Activated T-cell treated with anti-CD3 and anti-CD28 coated beads, Interleukin-2, amount 50 U/mL, for 48 hours (primary cell): ENCODE data around the gene PRTFDC1.
"Not testable (repeated sequence)": the region's sequence is repeated elsewhere in the genome, so short reads cannot be mapped to it uniquely, and the experiment has no call there.

ENCODE experiments used
- DNase-seq, 2 experiments: peaks; one replicate each; pipeline ENCODE4 v3.0.0-alpha.2; 2020

PRTFDC1 gene, protein sequence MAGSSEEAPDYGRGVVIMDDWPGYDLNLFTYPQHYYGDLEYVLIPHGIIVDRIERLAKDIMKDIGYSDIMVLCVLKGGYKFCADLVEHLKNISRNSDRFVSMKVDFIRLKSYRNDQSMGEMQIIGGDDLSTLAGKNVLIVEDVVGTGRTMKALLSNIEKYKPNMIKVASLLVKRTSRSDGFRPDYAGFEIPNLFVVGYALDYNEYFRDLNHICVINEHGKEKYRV

DNA sequence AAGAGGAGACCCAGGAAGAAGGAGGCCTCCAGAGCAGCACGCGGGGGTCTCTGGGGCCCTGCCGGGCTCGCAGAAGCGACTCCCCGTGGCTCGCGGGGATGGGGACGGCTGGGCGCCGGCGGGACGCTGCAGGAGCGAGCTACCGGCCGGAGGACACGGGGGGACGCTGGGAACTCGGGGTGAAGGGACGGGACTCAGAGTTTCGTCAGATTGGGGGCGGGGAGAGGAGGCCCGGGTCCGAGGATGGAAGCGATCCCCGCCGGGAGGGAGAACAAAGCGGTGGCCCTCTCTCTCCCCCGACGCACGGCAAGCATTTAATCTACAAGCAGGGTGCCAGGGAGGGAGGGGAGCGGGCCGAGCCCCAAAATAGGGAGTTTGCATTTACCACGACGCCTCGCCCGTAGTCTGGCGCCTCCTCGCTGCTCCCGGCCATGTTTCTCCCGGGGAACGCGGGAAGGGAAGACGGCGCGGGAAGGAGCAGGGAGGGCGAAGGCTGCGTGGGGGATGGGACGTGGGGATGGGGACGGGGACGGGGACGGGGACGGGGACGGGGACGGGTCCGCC, at the start of gene PRTFDC1:
Gene PRTFDC1 (minus strand): TSS at position 464 of the 564 bp plus-strand sequence. CDS start 31 bp downstream, at position 433.
- peak; percentile 45 to 48 for DNase-seq

DNA sequence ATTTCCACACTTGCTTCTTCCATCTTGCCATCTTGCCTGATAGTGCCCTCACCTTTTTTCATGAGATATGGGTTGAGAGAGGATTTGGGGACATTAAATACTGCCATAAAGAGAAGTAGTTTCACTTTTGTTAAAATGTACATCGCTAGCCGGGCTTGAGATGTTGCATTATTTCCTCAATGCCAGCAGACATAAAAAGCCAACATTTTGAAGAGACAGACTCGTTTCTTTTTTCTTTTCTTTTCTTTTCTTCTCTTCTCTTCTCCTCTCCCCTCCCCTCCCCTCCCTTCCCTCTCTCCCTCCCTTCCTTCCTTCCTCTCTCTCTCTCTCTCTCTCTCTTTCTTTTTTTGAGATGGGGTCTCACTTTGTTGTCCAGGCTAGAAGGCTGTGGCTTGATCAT, 45.6 kb upstream of the PRTFDC1 start:
- no peak for DNase-seq

DNA sequence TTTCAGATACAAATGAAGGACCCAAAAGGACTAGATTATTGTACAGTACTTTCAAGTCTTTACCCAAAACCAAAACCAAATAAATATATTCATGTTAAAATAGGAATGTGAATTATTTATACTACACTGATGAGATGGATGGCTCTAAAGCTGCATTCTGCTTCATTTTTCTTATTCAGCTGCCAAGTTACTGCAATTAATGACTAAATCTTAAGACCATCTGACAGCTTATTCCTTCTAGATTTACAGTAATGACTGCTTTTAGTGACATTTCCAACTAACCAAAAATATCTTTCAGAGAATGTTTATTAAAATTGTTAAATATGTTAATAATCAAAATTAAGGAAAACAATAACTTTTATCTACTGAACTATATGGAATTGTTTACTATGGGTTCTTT, 42.7 kb upstream of the PRTFDC1 start:
- DNase-seq, result no peak

DNA sequence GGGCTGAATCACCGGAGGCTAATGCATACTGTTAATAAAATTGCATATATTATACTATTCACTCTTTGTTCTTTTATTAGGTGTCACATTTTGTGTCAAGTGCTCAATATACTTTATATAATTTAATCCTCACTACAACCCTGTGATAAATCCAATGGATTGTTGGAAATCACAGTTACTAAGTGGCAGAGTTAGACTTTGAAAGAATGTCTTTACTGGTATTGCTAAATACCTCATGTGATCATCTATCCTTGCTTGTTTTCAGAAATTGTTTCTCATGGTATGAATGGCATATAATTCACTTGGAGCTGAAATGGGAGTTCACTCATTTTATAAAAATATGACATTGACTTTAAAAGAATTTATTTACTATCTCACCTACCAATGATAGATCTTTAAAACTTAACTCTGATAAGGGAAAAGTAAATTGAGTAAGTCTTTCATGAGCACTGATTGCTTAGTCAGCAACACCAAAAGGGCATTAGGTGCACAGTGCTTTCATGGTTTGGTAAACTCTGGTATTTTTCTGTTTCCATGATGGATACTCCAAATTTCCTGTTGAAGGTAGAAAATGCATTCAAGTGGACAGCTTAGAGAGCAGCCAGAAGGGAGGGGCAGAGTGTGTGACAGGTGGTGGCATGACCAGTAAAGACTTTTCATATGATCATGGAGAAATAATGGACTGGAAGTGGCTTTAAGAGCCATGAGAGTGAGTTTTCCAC, 41.0 kb upstream of the PRTFDC1 start:
- no peak for DNase-seq

DNA sequence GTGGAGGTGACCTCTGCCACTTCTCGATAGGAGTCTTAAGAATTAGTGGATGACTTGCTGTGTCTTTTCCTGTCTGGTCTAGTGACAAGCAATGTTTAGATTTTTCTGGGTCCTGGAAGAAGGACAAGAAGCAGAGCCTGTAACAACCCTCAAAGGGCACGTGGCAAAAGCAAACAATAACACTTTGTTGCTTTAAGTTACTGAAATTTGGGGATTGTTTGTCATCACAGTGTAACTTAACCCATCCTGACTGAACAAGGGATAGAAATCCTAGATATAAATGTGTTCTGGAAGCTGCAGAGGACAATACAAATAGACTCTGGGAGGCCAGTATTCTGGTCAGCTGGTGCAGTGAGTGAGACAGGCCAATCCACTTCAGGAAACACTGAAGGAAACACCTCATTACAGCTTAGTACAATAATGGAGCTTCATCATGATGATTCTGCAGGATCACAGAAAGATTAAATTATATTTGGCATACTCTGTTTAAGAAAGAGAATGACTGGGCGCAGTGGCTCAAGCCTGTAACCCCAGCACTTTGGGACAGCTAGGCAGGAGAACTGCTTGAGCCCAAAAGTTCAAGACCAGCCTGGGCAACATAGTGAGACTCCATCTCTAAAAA, 40.2 kb upstream of the PRTFDC1 start:
- DNase-seq, result no peak

DNA sequence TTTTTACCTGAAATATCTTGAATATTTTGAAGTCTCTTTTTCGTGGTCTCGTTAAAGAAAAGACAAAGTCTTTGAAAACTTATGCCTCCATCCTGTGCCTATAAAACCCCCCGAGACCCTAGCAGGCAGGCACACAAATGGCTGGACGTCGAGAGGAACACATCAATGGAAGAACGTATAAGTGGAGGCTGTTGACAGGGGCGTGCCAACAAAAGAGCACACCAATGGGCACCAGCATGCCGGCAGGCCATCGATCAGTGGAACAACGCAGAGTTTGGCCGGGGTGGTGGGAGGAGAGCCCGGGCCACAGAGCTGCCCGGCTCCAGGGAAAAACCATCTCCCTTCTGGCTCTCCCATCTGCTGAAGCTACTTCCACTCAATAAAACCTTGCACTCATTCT, 38.9 kb upstream of the PRTFDC1 start:
- DNase-seq, result no peak

DNA sequence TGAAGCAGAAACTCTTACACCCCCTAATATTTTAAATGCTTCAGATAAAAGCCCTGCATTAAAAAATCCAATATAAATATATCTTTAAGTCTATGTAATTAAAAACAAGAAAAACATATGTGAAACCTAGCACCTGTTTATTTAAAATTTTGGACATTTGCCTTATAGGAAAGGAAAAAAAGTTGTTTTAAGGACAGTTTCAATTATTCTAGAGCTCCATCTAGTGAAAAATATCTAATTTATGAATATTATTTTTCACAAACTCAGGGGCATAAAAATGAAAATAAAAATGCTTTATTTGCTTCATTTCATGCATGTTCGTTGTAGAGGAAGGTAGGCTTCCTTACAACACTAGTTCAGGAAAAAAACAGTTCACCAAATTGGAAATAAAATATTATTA, 37.5 kb upstream of the PRTFDC1 start:
- DNase-seq, result no peak

DNA sequence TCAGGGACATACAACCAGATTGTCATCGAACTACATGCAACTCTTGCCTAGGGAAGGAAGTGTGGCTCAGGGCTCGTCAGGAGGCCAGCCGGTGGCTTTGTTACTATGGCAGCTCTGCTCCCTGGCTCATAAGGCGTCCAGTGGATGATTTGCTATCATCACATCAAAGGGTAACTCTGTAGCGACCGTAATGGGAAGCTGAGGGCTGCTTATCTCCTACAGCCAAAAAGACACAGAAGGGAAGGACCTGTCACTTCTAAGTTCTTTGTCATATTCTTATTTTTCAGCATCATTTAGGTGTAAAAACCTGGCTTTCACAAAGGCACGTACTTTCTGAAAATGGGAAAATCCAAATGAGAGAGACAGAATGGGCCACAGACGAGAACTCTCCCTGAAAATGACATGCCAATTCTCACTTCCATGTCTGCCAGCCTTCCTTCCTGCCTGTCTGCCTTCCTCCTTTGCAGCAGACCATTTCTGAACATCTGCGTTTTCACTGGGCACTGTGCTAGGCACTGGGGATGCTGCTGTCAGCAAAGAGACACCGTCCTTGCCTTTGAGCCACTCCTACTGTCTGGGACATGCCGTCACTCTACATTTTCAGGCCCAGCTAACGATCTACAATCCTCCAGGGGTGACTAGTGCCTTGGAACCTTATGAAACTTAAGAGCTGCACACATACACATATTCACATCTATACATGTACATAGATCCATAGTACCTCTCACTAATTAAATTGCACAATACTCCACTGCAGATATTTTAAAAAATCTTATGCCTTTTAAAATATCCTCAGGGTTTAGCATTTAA, 36.6 kb upstream of the PRTFDC1 start:
- no peak for DNase-seq

DNA sequence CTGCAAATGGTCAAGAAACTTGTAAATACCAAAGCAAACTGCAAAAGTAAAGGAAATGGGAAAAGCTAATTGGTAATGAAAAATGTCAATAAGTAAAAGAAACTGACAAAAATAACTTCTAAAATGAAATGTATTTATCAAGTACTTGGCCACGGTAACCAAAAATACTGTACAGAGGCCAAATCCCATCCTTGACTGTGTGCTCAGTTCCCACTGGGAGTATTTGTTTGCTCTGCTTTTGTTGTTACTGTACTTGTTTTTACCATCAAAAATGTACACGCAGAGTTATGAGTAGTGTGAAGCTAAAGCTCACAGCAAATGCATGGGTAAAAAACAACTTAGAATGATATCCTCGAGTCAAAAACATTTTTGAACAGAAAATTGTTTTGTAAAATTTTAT, 32.5 kb upstream of the PRTFDC1 start:
- DNase-seq, result no peak

DNA sequence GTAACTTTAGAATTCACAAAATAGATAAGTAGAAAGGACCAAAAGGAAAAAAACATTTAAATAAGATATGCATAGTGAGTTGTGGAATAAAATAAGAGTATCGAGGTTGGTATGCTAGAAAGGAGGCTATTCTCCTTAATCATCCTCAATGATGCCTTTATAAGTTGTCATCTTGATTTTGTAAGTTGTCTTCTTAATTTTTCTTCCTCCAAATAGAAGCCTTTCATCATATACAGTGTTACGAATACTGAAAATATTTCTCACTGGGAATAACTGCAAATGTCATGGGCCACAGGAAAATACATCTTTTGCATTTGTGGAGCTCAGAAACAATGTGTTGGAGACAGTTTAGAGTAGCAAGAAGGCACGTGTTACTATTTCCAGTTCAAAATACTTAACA, 31.5 kb upstream of the PRTFDC1 start:
- DNase-seq, result no peak

DNA sequence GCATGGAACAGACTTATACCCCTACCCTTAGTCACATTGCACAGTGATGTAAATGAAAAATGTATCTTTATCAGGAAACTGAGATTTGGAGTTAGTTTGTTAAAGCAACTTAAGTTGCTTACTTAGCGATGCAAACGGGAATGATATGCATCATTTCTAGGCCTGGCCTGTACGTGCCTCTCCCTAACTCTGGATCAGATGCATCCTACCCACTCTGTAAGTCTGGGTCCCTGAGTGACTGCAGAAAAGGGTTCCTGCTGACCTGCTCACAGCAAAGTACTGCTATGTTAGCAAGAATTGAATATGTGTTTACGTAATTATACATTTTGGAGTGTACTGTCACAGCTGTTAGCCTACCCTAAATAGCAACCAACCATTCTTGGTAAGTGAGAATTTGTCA, 30.7 kb upstream of the PRTFDC1 start:
- no peak for DNase-seq

DNA sequence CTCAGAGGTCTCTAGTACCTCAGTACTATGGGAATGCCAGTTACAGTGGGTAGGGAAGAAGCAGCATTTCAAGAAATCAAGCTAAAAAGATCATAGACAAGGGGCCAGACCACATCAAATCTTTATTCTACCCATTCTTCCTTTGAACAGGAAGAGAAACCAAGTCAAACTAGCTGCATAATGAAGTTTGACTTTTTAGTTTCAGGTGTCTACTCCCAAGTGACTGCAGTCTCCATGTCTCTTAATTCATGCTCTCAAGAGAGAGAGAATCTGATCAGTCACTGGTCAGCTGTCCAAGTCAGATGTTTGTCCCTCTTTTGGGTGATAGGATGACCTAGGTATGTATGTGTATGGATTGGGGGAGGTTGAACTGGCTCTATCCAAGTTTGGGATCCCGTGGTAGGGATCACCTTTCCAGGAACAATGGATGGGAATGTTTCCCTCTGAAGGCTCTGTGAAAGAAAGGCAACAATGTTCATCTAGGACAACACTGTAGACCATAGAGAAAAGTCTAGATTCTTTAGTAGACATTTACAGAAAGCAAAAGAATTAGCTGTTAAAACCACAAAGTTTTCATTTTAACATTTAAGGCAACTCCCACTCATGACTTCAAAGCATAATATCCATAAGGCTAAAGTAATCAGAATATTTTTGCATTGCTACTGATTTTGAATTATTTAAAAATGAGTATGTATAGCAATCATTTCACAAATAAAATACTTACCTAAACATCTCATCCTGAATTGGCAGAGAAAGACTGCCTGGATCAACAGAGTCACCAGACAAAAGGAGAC, 30.1 kb upstream of the PRTFDC1 start:
- no peak for DNase-seq

DNA sequence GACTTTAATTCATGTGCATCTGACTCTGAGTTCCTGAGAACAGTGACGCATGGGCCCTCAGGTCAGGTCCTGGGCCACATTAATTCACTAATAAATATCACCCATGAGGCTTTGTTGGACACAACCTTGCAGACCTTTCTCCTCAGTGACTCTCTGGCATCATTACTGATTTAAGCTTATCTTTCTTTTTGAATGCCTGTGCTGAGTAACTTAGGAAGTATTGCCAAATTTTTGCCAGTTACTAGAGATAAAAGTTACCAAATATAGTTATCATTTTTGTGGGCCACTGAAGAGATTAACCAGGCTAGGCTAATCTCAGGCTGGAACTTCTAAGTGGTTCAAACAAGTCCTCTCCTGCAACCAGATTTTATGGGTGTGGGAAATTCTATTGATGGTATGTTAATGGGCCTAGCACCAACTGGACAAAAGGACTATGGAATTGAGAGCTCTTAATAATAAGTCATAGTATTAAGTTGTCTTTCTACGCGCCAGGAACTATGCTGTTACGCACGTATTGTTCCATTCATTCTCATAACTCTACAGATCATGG, 28.8 kb upstream of the PRTFDC1 start:
- DNase-seq, result no peak

DNA sequence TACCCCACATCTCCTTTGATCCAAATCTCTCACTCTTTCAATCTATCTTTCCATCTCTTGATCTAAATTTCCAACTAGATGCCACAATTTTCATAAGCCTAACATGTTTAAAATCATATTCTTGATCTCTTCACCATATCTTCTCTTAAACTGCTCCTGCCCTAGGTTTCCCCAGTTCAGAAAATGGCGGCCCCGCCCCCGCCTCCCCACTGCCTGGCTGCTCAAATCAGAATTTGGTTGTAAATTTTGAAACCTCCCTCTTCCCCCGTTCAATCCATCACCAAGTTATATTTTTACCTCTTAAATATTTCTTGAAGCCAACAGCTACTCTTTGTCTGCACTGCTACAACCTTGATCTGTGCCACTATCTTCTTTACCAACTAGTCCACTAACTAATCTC, 27.3 kb upstream of the PRTFDC1 start:
- DNase-seq, result no peak

DNA sequence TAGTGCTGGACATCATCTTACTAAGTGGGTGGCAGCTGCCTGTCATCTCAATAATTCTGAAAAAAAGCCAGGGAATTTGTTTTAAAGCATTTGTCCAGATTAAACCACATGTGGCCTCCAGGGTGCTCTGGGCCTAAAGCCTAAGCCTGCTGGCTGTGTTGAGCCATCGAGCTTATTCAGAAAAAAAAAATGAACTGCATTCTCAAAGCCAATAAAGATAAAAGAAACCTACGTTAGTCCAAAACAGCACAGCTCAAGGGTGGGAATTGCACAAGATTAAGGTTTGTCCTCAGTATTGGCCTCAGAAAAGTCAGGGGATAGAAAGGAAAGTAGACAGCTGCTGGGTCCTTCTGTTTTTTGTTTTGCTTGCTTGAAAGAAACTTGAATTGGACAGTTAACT, 22.6 kb upstream of the PRTFDC1 start:
- no peak for DNase-seq

DNA sequence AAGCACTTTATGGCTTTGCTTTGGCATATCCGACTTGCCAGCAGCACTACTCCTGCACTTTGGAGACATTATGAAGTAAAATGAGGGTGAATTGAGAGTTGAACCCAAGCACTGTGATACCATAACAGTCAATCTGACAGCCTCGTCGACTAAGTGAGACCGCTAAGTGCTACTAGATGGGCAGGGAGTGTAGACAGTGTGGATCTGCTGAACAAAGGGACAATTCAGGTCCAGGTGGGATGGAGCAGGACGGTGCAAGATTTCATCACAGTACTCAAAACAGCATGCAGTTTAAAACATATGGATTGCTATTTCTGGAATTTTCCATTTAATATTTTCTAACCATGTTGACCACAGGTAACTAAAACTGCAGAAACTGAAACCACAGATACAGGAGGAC, 20.8 kb upstream of the PRTFDC1 start:
- no peak for DNase-seq

DNA sequence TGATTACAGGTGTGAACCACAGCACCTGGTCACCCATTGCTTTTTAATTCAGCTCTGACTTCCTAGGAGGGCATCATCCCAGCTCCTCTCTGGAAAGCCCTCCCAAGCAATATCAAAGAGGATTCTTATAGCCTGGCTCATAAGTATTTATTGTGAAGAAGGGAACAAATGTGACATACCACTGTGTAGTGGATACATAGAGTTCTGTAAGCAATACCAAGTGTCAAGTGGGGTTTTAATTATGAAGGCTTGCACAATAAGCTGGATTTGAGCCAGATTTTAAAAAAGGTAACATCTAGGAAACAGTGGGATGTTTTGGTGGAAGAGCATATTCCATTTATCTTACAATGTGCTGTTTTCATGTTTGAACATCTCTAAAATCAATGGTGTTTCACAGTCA, 19.0 kb upstream of the PRTFDC1 start:
- no peak for DNase-seq

DNA sequence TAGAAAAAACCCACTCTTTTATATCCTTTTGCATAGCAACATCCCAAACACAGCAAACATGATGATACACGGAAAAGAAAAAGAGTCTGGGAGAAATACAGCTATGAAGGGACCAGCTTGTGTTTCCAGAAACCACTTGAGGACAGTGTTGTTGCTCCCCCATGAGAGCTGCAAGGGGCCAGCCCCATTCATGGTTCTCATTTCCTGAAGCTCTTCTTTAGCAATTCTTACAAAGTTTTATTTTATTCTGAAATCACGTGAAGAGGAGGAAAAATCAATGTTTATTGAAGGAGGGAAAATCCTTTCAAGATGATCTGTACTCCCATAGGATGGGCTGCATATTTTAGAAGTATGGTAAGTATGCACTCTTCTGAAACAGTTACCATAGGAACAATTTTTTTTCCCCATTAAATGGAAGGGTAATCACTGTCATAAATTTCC, 17.5 kb upstream of the PRTFDC1 start:
- no peak for DNase-seq

DNA sequence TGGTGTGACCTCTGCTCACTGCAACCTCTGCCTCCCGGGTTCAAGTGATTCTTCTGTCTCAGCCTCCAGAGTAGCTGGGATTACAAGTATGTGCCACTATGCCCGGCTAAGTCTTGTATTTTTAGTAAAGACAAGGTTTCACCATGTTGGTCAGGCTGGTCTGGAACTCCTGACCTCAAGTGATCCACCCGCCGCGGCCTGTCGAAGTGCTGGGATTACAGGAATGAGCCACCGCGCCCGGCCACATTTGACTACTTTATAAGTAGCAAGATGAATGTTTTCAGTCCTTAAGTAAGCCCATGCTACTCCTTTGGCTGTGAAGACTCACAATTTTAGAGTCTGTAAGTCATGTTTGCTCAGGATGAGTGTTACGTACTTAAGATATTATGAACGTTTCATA, 16.5 kb upstream of the PRTFDC1 start:
- not testable (repeated sequence) for DNase-seq

DNA sequence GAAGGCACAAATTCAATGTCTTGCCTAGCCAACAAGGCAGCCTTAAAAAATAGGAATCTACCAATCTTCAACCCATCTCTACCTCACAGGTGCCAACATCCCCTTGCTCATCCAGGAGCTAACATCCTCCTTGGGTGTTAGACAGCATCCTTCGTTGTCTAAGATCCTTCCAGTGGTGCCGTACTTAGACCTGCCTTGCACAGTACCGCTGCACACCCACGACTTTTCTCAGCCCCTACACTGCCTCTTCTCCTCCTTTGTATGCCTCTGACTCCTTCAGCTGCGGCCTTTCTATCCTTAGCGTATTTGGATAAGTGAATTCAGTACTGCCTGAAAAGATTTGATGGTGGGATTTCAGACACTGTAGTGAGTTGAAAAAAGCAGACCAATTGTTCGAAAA, 15.9 kb upstream of the PRTFDC1 start:
- DNase-seq, result no peak

DNA sequence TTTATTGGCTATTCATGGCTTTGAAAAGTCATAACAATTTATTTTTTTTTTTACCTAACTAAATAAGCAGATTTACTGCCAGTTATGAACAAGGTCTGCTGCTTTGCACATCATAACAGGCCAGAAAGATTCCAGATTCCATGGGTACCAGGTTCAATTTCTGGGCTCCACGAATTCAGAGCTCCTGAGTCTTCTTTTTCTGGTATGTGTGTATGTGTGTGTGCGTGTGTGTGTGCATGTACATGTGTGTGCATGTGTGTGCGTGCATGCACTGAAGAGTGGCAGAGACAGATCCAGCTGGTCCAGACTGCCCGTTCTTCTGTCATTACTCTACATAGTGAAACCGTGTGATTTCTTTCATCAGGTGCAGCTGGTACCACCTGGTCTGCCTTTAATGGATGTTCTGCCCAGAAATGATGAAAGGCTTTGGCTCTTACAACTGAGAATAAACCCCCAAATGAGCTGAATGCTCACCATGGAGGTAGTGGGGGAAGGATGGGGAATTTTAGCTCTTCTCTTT, 14.6 kb upstream of the PRTFDC1 start:
- no peak for DNase-seq

DNA sequence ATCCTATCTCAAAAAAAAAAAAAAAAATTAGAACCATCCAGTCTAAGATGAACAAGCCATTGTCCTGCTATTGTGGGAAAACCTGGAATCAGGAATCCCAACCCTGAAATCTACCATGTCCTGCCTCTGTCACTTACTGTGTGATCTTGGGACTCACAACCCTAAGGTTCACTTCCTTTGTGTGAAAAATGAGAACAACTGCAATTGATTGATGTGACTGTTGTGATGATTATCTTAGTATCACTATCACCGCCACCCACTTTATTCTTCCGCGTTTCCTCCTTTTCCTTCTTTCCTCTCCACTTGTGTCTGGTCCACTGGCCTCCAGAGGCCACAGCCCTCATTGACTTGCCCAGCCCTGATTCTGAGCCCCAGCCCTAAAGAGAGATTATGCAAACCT, 12.6 kb upstream of the PRTFDC1 start:
- DNase-seq, result no peak
